ENCODE data around the gene ZNF385C. TPM values are rescaled to one million over a fixed set of nuclear protein-coding genes. Genes with fewer than 3 reads are reported as not detected.

The ZNF385C gene
- total RNA-seq, 1 donor from 2014 or later: 2.7 TPM

DNA sequence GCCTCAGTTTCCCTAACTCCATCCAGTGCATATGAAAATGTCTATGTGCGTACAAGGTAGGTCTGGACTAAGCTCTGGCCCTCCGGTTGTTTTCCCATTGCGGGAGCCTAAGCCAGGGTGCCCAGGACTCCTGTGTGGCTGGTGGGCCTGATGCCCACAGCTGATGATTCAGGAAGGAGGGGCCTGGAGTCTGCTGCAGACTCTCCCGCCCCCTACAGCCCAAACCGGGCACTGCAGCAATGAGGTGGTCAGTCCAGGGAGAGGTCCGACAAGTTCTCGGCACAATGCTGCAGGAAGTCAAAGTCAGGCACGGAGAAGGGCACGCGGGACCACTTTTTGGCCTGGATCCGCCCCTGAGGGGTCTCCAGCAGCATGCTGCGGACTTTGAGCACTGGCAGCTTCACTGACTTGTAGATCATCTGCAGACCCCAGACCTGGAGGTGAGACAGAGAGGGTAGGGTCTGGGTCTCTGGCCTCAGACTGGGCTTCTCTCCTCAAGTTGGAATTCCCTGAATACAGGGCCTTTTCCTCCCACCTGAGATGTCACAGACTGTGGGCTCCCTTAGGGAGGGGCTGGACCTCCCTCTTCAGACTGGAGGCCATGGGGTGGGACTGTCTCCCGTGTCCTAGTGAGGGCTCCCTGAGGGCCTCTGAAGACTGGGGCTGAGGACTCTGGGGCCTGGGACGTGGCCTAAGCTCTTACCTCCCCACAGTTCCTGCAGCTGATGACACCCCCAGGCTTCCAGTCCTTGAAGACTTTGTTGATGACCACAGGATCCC is 3.4 kb upstream of the ZNF385C start:
- peak; percentile 78 for DNase-seq (ENCODE audit: low spot score, unreplicated experiment)
- Mint-ChIP-seq H3K27ac (no peak overlapping the region), H3K4me1 (ENCODE audit: low read depth) (no peaks in the 10 kb centered on the region), H3K36me3 (ENCODE audit: insufficient read depth) (no peaks in the 10 kb centered on the region), H3K27me3 (peaks cover 69% of the 10 kb centered on the region), H3K4me3 (ENCODE audit: low read depth) (no peak overlapping the region), H3K9me3 (ENCODE audit: low read depth) (no peaks in the 10 kb centered on the region)
- TF ChIP-seq, protein P1, sequence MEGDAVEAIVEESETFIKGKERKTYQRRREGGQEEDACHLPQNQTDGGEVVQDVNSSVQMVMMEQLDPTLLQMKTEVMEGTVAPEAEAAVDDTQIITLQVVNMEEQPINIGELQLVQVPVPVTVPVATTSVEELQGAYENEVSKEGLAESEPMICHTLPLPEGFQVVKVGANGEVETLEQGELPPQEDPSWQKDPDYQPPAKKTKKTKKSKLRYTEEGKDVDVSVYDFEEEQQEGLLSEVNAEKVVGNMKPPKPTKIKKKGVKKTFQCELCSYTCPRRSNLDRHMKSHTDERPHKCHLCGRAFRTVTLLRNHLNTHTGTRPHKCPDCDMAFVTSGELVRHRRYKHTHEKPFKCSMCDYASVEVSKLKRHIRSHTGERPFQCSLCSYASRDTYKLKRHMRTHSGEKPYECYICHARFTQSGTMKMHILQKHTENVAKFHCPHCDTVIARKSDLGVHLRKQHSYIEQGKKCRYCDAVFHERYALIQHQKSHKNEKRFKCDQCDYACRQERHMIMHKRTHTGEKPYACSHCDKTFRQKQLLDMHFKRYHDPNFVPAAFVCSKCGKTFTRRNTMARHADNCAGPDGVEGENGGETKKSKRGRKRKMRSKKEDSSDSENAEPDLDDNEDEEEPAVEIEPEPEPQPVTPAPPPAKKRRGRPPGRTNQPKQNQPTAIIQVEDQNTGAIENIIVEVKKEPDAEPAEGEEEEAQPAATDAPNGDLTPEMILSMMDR (IDR thresholded peaks at IDR 0.05; ENCODE audit: unreplicated experiment): peak; percentile 78

DNA sequence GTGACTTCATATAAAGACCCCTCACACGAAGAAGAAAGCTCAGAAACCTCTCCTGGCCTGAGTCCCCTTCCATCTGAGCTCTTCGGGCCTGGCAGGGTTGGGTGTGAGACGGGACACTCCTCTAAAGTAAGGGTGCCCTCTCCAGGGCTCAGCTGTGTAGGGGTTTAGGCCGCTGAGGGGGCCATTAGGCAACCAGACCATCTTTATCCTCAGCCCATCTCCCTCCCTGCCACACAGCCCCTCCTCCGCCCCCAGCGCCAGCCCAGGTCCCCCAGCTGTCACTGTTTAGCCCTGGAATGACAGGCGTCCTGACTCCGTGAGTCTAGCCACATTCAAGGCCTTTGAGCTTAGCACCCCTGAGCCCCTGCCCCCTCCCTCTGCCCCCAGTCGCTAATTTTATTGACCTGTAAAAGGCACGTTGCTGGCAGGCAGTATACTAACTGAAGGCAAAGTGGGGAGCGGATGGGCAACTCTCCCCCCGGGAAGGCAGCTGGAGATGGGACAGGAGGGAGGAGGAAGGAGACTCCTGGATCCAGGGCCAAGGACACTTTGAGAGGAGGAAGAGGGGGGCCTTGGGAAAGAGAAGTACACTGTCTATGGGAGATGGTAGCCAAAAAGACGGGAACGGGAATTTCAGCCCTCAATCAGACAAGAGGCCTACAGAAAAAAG is 592 bp upstream of the ZNF385C start:
- Mint-ChIP-seq H3K36me3 (ENCODE audit: insufficient read depth) (no peaks in the 10 kb centered on the region), H3K4me1 (ENCODE audit: low read depth) (no peaks in the 10 kb centered on the region), H3K27me3 (peaks cover 76% of the 10 kb centered on the region), H3K4me3 (ENCODE audit: low read depth) (no peak overlapping the region), H3K27ac (no peak overlapping the region), H3K9me3 (ENCODE audit: low read depth) (no peaks in the 10 kb centered on the region)
- TF ChIP-seq, protein P1 (IDR thresholded peaks at IDR 0.05; ENCODE audit: unreplicated experiment): no peak
- no peak for DNase-seq (ENCODE audit: low spot score, unreplicated experiment)

DNA sequence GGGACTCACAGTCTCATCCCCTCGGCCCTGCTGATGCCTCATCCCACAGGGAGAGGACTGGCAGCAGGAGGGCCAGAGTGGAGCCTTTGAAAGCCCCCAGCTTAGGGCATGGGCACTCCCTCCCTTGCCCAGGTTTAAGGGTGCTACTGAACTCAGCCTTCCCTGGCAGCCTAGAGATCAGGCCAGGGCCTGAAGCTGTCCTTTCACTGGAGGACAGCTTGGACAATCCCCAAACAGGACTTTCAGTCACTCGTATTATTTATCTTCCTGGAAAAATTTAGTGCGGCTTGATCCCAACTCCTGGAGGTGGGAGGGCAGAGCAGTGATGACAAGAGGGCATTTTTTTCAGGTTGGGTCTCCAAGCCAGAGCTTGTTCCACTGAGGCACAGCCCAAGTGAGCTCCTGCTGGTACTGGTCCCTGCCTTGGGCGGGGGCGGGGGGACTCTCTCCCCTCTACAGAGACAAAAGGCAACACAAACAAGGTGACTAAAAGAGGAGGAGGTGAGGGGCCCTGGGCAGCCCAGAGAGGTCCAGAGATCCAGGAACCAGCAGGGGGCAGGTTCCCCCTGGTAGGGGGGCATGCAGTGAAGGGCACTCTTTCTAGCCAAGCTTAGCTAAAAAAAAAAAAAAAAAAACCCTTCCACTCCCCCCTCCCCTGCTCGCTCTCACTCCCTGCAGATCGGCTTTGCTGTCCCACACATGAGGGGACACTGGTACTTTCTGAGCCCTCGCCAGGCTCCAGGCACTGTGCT is 1.7 kb downstream of the ZNF385C start:
- Mint-ChIP-seq H3K36me3 (ENCODE audit: insufficient read depth) (no peaks in the 10 kb centered on the region), H3K27me3 (peaks cover 71% of the 10 kb centered on the region), H3K27ac (no peak overlapping the region), H3K4me3 (ENCODE audit: low read depth) (no peak overlapping the region), H3K4me1 (ENCODE audit: low read depth) (no peaks in the 10 kb centered on the region), H3K9me3 (ENCODE audit: low read depth) (no peaks in the 10 kb centered on the region)
- no peak for DNase-seq (ENCODE audit: low spot score, unreplicated experiment)
- TF ChIP-seq, protein P1 (IDR thresholded peaks at IDR 0.05; ENCODE audit: unreplicated experiment): peak; percentile 12

DNA sequence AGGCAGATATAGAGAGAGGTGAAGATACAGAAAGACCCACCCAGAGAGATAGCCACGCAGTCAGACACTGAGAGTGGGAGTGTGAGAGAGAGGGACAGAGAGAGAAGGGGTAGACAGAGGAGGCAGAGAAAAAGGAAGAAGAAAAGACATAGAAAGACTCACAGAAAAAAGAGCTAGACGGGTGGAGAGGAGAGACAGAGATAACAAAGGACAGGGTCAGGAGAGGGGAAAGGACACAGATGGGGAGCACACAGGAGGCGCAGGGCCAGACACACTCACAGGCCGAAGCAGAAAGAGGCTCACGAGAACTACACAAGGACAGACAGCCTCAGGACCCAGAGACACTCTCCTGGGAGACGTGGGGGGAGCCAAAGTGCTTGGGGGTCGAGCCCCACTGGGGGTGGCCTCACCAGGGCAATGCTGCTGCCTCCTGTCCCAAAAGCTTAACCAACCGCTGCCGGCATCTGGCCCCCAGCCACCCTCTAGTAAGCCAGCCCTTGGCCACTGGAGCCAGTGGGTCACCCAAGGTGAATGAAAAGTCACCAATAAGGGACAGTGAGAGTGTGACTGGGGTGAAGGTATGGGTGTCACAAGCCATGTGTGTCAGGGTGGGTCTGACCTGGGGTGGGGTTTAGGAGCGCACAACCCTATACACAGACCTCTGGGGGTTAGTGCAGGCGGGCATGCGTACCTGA is 3.8 kb downstream of the ZNF385C start:
- DNase-seq (ENCODE audit: low spot score, unreplicated experiment): no peak
- no peaks in the 10 kb centered on the region for H3K9me3 Mint-ChIP-seq (ENCODE audit: low read depth)
- H3K27ac Mint-ChIP-seq: peak overlapping the region; percentile 6
- TF ChIP-seq, protein P1 (IDR thresholded peaks at IDR 0.05; ENCODE audit: unreplicated experiment): no peak
- no peaks in the 10 kb centered on the region for H3K4me1 Mint-ChIP-seq (ENCODE audit: low read depth)
- H3K36me3 Mint-ChIP-seq (ENCODE audit: insufficient read depth): no peaks in the 10 kb centered on the region
- peaks cover 72% of the 10 kb centered on the region for H3K27me3 Mint-ChIP-seq
- no peak overlapping the region for H3K4me3 Mint-ChIP-seq (ENCODE audit: low read depth)

DNA sequence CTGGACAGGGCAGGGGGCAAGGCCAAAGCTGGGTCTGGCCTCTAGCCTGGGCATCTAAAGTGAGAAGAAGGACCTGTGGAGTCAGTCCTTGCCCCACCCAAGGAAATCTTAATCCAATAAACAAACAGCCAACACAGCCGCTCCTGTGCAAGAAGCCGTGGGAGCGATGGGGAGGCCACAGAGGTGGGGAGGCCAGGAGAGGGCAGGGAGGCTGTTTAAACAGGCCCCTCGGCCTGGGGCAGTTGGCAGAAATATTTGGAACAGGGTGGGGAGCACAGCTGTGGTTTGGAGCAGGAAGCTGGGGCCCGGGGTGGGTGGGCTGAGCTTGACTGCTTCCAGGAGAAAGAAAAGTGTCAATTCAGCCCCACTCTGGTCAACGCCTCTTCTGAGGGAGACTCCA is 5.3 kb downstream of the ZNF385C start:
- no peaks in the 10 kb centered on the region for H3K36me3 Mint-ChIP-seq (ENCODE audit: insufficient read depth)
- peaks cover 62% of the 10 kb centered on the region for H3K27me3 Mint-ChIP-seq
- TF ChIP-seq, protein P1 (IDR thresholded peaks at IDR 0.05; ENCODE audit: unreplicated experiment): no peak
- H3K27ac Mint-ChIP-seq: no peak overlapping the region
- peaks cover 1% of the 10 kb centered on the region for H3K4me1 Mint-ChIP-seq (ENCODE audit: low read depth)
- H3K4me3 Mint-ChIP-seq (ENCODE audit: low read depth): no peak overlapping the region
- no peaks in the 10 kb centered on the region for H3K9me3 Mint-ChIP-seq (ENCODE audit: low read depth)
- no peak for DNase-seq (ENCODE audit: low spot score, unreplicated experiment)
